ENCODE data around the gene HES3. TPM values are rescaled to one million over a fixed set of nuclear protein-coding genes. Genes with fewer than 3 reads are reported as not detected.
A peak's percentile ranks its signal among the peaks of the same experiment; 100 is the strongest.

HES3 gene
- total RNA-seq, 2 experiments from 2014 or later: not detected

GRCh38 chr1:6221210-6221784 is 22.7 kb upstream of the HES3 start:
- ChIA-PET POLR2A (no interaction called here), CTCF (ENCODE audit: unreplicated experiment) (no interaction called here)
- no peak for DNase-seq (ENCODE audit: low spot score)
- no peak overlapping the region for H3K27ac ChIP-seq (ENCODE audit: low read depth, low read length, poor library complexity, severe bottlenecking)
- H3K36me3 ChIP-seq (ENCODE audit: insufficient read depth, low read length): peaks cover 64% of the 10 kb centered on the region
- H3K4me3 ChIP-seq (ENCODE audit: low read depth, low read length, poor library complexity, severe bottlenecking): no peak overlapping the region
- no peaks in the 10 kb centered on the region for H3K9me3 ChIP-seq (ENCODE audit: low read length)
- H3K9me2 ChIP-seq (ENCODE audit: insufficient read depth, low read length): no peaks in the 10 kb centered on the region
- no peak overlapping the region for H3K4me2 ChIP-seq (ENCODE audit: low read length)
- H3K4me1 ChIP-seq (ENCODE audit: insufficient read depth, low read length, poor library complexity, severe bottlenecking): no peaks in the 10 kb centered on the region
- H3K79me2 ChIP-seq (ENCODE audit: insufficient read depth, low read depth, low read length): no peaks in the 10 kb centered on the region
- no peaks in the 10 kb centered on the region for H4K20me1 ChIP-seq (ENCODE audit: insufficient read depth, low read length)
- intact Hi-C loops (cut with micrococcal nuclease; ENCODE audit: unreplicated experiment): no loop called here
- TF ChIP-seq EZH2phosphoT487 (IDR thresholded peaks at IDR 0.05; ENCODE audit: borderline replicate concordance, low read depth, low read length) (no peak), CTCF (conservative IDR thresholded peaks at IDR 0.05; ENCODE audit: low read length) (no peak)
- H2AFZ ChIP-seq (ENCODE audit: low read length): no peak overlapping the region
- no TSS peak for BruUV-seq (replicated peaks)

GRCh38 chr1:6222636-6223035 is 21.3 kb upstream of the HES3 start:
- no peak for TF ChIP-seq EZH2phosphoT487 (IDR thresholded peaks at IDR 0.05; ENCODE audit: borderline replicate concordance, low read depth, low read length)
- no peak for TF ChIP-seq CTCF (conservative IDR thresholded peaks at IDR 0.05; ENCODE audit: low read length)
- no peak overlapping the region for H3K4me3 ChIP-seq (ENCODE audit: low read depth, low read length, poor library complexity, severe bottlenecking)
- H3K9me3 ChIP-seq (ENCODE audit: low read length): no peaks in the 10 kb centered on the region
- ChIA-PET CTCF (ENCODE audit: unreplicated experiment) (no interaction called here), POLR2A (no interaction called here)
- no peak overlapping the region for H2AFZ ChIP-seq (ENCODE audit: low read length)
- H3K4me2 ChIP-seq (ENCODE audit: low read length): no peak overlapping the region
- BruUV-seq (replicated peaks): no TSS peak
- intact Hi-C loops (cut with micrococcal nuclease; ENCODE audit: unreplicated experiment): no loop called here
- 0 out of 2 replicates have a peak, but pooled peaks cover 6% of the 10 kb centered on the region for H4K20me1 ChIP-seq (ENCODE audit: insufficient read depth, low read length)
- H3K4me1 ChIP-seq (ENCODE audit: insufficient read depth, low read length, poor library complexity, severe bottlenecking): no peaks in the 10 kb centered on the region
- DNase-seq (ENCODE audit: low spot score): no peak
- H3K9me2 ChIP-seq (ENCODE audit: insufficient read depth, low read length): no peaks in the 10 kb centered on the region
- no peak overlapping the region for H3K27ac ChIP-seq (ENCODE audit: low read depth, low read length, poor library complexity, severe bottlenecking)
- peaks cover 76% of the 10 kb centered on the region for H3K36me3 ChIP-seq (ENCODE audit: insufficient read depth, low read length)
- no peaks in the 10 kb centered on the region for H3K79me2 ChIP-seq (ENCODE audit: insufficient read depth, low read depth, low read length)

- TF ChIP-seq EZH2phosphoT487 (IDR thresholded peaks at IDR 0.05; ENCODE audit: borderline replicate concordance, low read depth, low read length) (no peak), CTCF (conservative IDR thresholded peaks at IDR 0.05; ENCODE audit: low read length) (no peak)
- H3K36me3 ChIP-seq (ENCODE audit: insufficient read depth, low read length): peaks cover 86% of the 10 kb centered on the region
- H2AFZ ChIP-seq (ENCODE audit: low read length): no peak overlapping the region
- TSS peak; percentile 68 for BruUV-seq (replicated peaks)
- intact Hi-C loops (cut with micrococcal nuclease; ENCODE audit: unreplicated experiment): no loop called here
- POLR2A ChIA-PET: interaction anchor here (0.6 kb wide), 1 partner anchor 109 kb away, joined by 4 read pairs; no protein-coding TSS in a partner anchor
- H3K4me1 ChIP-seq (ENCODE audit: insufficient read depth, low read length, poor library complexity, severe bottlenecking): no peaks in the 10 kb centered on the region
- H3K9me2 ChIP-seq (ENCODE audit: insufficient read depth, low read length): no peaks in the 10 kb centered on the region
- no peak overlapping the region for H3K27ac ChIP-seq (ENCODE audit: low read depth, low read length, poor library complexity, severe bottlenecking)
- H3K4me3 ChIP-seq (ENCODE audit: low read depth, low read length, poor library complexity, severe bottlenecking): no peak overlapping the region
- 0 out of 2 replicates have a peak, but pooled peaks cover 6% of the 10 kb centered on the region for H4K20me1 ChIP-seq (ENCODE audit: insufficient read depth, low read length)
- H3K4me2 ChIP-seq (ENCODE audit: low read length): no peak overlapping the region
- no peaks in the 10 kb centered on the region for H3K79me2 ChIP-seq (ENCODE audit: insufficient read depth, low read depth, low read length)
- H3K9me3 ChIP-seq (ENCODE audit: low read length): no peaks in the 10 kb centered on the region
- CTCF ChIA-PET (ENCODE audit: unreplicated experiment): no interaction called here
- no peak for DNase-seq (ENCODE audit: low spot score)
These were observed 20.4 kb upstream of the HES3 start for GRCh38 chr1:6223617-6224016.
